GM12878 (cell line): ENCODE measurements around the gene ACCS. TPM values are rescaled to one million over a fixed set of nuclear protein-coding genes. Genes with fewer than 3 reads are reported as not detected.

Experiments used
- ATAC-seq: fragments of 200-7000 bp; cut with Tn5 transposase; 3 replicates; pipeline ENCODE4 v1.9.1; 2020; ENCODE audit warnings: mild to moderate bottlenecking, moderate library complexity
- BruUV-seq: library from RNA; stranded (reverse); fragments of 400-500 nt; replicated peaks from 2 replicates; lab custom pipeline; 2021; lab: Mats Ljungman, UMichigan
- CTCF ChIA-PET: fragments of 300-600 bp; sonication (Branson Sonifier 250); formaldehyde crosslinking; extraction: SDS; loops from one replicate; lab custom pipeline; 2021; ENCODE audit warnings: inconsistent platforms; lab: Yijun Ruan, JAX
- POLR2A ChIA-PET: fragments of 350-600 bp; formaldehyde crosslinking; extraction: SDS; loops from one replicate; lab custom pipeline; 2021; ENCODE audit warnings: inconsistent platforms; lab: Charles Lee
- RAD21 ChIA-PET: fragments of 300-600 bp; sonication (Branson Sonifier 250); formaldehyde crosslinking; loops from one replicate; lab custom pipeline; 2023; ENCODE audit warnings: antibody characterized with exemption; ENCODE audit not compliant: unreplicated experiment; lab: Charles Lee
- SMC1A ChIA-PET: fragments of 300-600 bp; sonication (Branson Sonifier 250); formaldehyde crosslinking; loops from one replicate; lab custom pipeline; 2023; ENCODE audit not compliant: unreplicated experiment, uncharacterized antibody; lab: Charles Lee
- DNase-seq: peaks from one replicate; pipeline ENCODE4 v3.0.0-alpha.2; 2011; ENCODE audit warnings: low read depth, low spot score
- FAIRE-seq: peaks from 3 replicates; lab custom pipeline; 2011; peaks lifted over from hg19 to GRCh38; lab: Jason Lieb, UNC
- H2AFZ ChIP-seq: 2 replicates; pipeline ENCODE4 v1.6.0; 2011; ENCODE audit warnings: low read depth, low read length, control low read depth; ENCODE audit not compliant: control insufficient read depth
- H3K27ac ChIP-seq: 2 replicates; pipeline ENCODE4 v1.5.1; 2011; ENCODE audit warnings: control low read depth; ENCODE audit not compliant: control insufficient read depth, insufficient read depth
- H3K27me3 ChIP-seq, 2 experiments: replicated peaks in 1 of 2; 2 replicates each; pipeline versions ENCODE4 v1.6.0 to v1.6.1; 2011; ENCODE audit warnings: low read length in 1 of 2; ENCODE audit not compliant: control insufficient read depth in 2 of 2, insufficient read depth in 2 of 2
- H3K36me3 ChIP-seq, 2 experiments: 2 replicates each; pipeline ENCODE4 v1.5.1; 2011; ENCODE audit warnings: low read length in 1 of 2; ENCODE audit not compliant: control insufficient read depth in 2 of 2, insufficient read depth in 2 of 2
- H3K4me1 ChIP-seq: 2 replicates; pipeline ENCODE4 v1.6.1; 2011; ENCODE audit warnings: mild to moderate bottlenecking, low read length, moderate library complexity, mixed read lengths; ENCODE audit not compliant: control insufficient read depth, insufficient read depth
- H3K4me2 ChIP-seq: 2 replicates; pipeline ENCODE4 v1.6.0; 2011; ENCODE audit warnings: control low read depth; ENCODE audit not compliant: control insufficient read depth, insufficient read depth
- H3K4me3 ChIP-seq: fragments of 200-600 bp; sonication (generic); 2 replicates; pipeline ENCODE4 v1.5.1; 2016
- H3K79me2 ChIP-seq: 2 replicates; pipeline ENCODE4 v1.6.0; 2011; ENCODE audit warnings: low read length; ENCODE audit not compliant: control insufficient read depth, insufficient read depth
- H3K9ac ChIP-seq: 2 replicates; pipeline ENCODE4 v1.8.0; 2011; ENCODE audit warnings: low read length, control low read depth, mixed read lengths; ENCODE audit not compliant: control insufficient read depth, insufficient read depth
- H3K9me3 ChIP-seq: replicated peaks from 3 replicates; pipeline ENCODE4 v1.5.1; 2011; ENCODE audit warnings: mild to moderate bottlenecking, low read length; ENCODE audit not compliant: control insufficient read depth, insufficient read depth
- H4K20me1 ChIP-seq: 2 replicates; pipeline ENCODE4 v1.6.0; 2011; ENCODE audit not compliant: control insufficient read depth, insufficient read depth
- CBFB ChIP-seq: IDR thresholded peaks from 2 replicates; pipeline ENCODE4 v1.6.1; 2016; ENCODE audit warnings: antibody characterized with exemption, low read depth
- CREB1 ChIP-seq: IDR thresholded peaks from 2 replicates; pipeline ENCODE4 v1.6.1; 2012; ENCODE audit warnings: low read depth, mild to moderate bottlenecking, inconsistent platforms
- NRF1 ChIP-seq: conservative IDR thresholded peaks from 2 replicates; pipeline ENCODE4 v1.6.1; 2011; ENCODE audit warnings: mild to moderate bottlenecking, low read depth, low read length, improper control_type of control experiment
- POLR2A ChIP-seq: IDR thresholded peaks from 2 replicates; pipeline ENCODE4 v1.6.1; 2011; ENCODE audit warnings: low read depth, mild to moderate bottlenecking, low read length
- SREBF2 ChIP-seq: IDR thresholded peaks from 2 replicates; pipeline ENCODE4 v1.6.1; 2012; ENCODE audit warnings: mild to moderate bottlenecking, low read length
- ZNF384 ChIP-seq: IDR thresholded peaks from 2 replicates; pipeline ENCODE4 v1.6.1; 2012; ENCODE audit warnings: low read depth, mild to moderate bottlenecking, low read length, improper control_type of control experiment, borderline replicate concordance
- WGBS: methylation state at CpG from one replicate; pipeline ENCODE4 v1.1.6; 2016; ENCODE audit warnings: low lambda C conversion rate; ENCODE audit not compliant: insufficient replicate concordance, insufficient coverage; ENCODE audit errors: missing lambda C conversion rate; 5-methylcytosine and 5-hydroxymethylcytosine counted together
- in situ Hi-C: fragments of 300-500 bp; cut with MboI; formaldehyde crosslinking; loops from 9 replicates; pipeline ENCODE4 v1.14.3; 2018; ENCODE audit warnings: mixed read lengths
- intact Hi-C: fragments of 100-400 bp; cut with micrococcal nuclease; formaldehyde crosslinking; loops from one replicate; pipeline ENCODE4 v1.14.2; 2022; ENCODE audit not compliant: unreplicated experiment
- polyA plus RNA-seq, 11 experiments: library from polyadenylated mRNA; depleted of rRNA in 4 of 11; unstranded in 6 of 11; stranded (reverse) in 5 of 11; fragments of >200 nt; fragmentation: Nextera tagmentation in 4 of 11; fragmentation: Illumina TruSeq in 1 of 11; extraction: Ambion mirVana in 4 of 11; extraction: Trizol in 1 of 11; gene quantifications; 1 replicate in 1 of 11; 2 replicates in 10 of 11; pipeline versions ENCODE4 v1.2.1 to v1.2.3, GENCODE V29; 2011 to 2016; ENCODE audit warnings: inconsistent platforms in 2 of 11, missing spikeins in 2 of 11, low read depth in 1 of 11
- total RNA-seq, 4 experiments: library from RNA; depleted of rRNA in 3 of 4; stranded (reverse); fragments of >200 nt in 3 of 4; fragmentation: Illumina TruSeq in 1 of 4; extraction: Trizol in 1 of 4; gene quantifications; 2 replicates each; pipeline versions ENCODE4 v1.2.1 to v1.2.3, GENCODE V29; 2013 to 2021
- TF ChIP-seq, protein P1 (sequence below): fragments of 450-650 bp; IDR thresholded peaks from 2 replicates; pipeline ENCODE4 v1.6.1; 2017; ENCODE audit warnings: mild to moderate bottlenecking, moderate library complexity
- TF ChIP-seq, protein P2 (sequence below): IDR thresholded peaks from 2 replicates; pipeline ENCODE4 v1.6.1; 2011; ENCODE audit warnings: mild to moderate bottlenecking, low read depth, low read length, moderate library complexity; ENCODE audit not compliant: insufficient replicate concordance
- TF ChIP-seq, protein P3 (sequence below): fragments of 450-650 bp; IDR thresholded peaks from 2 replicates; pipeline ENCODE4 v1.6.1; 2017; ENCODE audit warnings: mild to moderate bottlenecking, moderate library complexity
- TF ChIP-seq, protein P4 (sequence below): fragments of 450-650 bp; formaldehyde crosslinking; IDR thresholded peaks from 2 replicates; pipeline ENCODE4 v1.4.0; 2020; ENCODE audit warnings: mild to moderate bottlenecking, moderate library complexity

The ACCS gene
- total and polyA plus RNA-seq, 10 of the 15 experiments (the other 5 are each of a cell fraction or from before 2014, with no cell fraction given), result 4.8 to 35.9 (median 17.0) TPM

DNA sequence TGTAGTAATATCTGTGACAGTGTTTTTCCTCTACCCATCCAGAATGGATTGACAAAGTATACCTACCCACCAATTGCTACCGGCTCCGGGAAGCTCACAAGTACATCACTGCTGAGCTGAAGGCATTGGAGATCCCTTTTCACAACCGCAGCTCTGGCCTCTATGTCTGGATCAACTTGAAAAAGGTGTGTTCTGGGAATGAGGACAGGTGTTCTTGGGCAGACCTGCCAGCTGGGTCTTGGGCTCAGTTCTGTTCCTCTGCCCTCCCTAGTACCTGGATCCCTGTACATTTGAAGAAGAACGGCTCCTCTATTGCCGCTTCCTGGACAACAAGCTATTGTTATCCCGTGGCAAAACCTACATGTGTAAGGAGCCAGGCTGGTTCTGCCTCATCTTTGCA lies 7.8 kb upstream of the ACCS start:
- in situ Hi-C loops, result no loop called here
- DNase-seq (no peak), FAIRE-seq (no peak), ATAC-seq (no peak)
- Histone ChIP-seq H3K36me3 (no peaks in the 10 kb centered on the region), H3K79me2 (no peaks in the 10 kb centered on the region), H3K4me3 (no peak overlapping the region), H3K9me3 (no peaks in the 10 kb centered on the region), H3K27me3 (peaks cover 0 to 1% of the 10 kb centered on the region in 2 experiments; a peak in 1 of 4 replicates), H3K27ac (no peak overlapping the region), H4K20me1 (no peaks in the 10 kb centered on the region), H3K9ac (no peak overlapping the region), H3K4me2 (no peak overlapping the region), H3K4me1 (no peaks in the 10 kb centered on the region), H2AFZ (no peak overlapping the region)
- POLR2A ChIA-PET, result no interaction called here
- SMC1A ChIA-PET, result no interaction called here
- WGBS, result 67% methylated on average over 6 of the region's 6 CpGs
- intact Hi-C loops, result no loop called here
- BruUV-seq, result no TSS peak
- CTCF ChIA-PET, result no interaction called here
- RAD21 ChIA-PET, result no interaction called here
- TF ChIP-seq CREB1, result no peak
- no peak for TF ChIP-seq POLR2A
- no peak for TF ChIP-seq CBFB
- TF ChIP-seq ZNF384, result no peak
- TF ChIP-seq, protein P1, sequence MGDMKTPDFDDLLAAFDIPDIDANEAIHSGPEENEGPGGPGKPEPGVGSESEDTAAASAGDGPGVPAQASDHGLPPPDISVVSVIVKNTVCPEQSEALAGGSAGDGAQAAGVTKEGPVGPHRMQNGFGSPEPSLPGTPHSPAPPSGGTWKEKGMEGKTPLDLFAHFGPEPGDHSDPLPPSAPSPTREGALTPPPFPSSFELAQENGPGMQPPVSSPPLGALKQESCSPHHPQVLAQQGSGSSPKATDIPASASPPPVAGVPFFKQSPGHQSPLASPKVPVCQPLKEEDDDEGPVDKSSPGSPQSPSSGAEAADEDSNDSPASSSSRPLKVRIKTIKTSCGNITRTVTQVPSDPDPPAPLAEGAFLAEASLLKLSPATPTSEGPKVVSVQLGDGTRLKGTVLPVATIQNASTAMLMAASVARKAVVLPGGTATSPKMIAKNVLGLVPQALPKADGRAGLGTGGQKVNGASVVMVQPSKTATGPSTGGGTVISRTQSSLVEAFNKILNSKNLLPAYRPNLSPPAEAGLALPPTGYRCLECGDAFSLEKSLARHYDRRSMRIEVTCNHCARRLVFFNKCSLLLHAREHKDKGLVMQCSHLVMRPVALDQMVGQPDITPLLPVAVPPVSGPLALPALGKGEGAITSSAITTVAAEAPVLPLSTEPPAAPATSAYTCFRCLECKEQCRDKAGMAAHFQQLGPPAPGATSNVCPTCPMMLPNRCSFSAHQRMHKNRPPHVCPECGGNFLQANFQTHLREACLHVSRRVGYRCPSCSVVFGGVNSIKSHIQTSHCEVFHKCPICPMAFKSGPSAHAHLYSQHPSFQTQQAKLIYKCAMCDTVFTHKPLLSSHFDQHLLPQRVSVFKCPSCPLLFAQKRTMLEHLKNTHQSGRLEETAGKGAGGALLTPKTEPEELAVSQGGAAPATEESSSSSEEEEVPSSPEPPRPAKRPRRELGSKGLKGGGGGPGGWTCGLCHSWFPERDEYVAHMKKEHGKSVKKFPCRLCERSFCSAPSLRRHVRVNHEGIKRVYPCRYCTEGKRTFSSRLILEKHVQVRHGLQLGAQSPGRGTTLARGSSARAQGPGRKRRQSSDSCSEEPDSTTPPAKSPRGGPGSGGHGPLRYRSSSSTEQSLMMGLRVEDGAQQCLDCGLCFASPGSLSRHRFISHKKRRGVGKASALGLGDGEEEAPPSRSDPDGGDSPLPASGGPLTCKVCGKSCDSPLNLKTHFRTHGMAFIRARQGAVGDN, result no peak
- TF ChIP-seq, protein P2, sequence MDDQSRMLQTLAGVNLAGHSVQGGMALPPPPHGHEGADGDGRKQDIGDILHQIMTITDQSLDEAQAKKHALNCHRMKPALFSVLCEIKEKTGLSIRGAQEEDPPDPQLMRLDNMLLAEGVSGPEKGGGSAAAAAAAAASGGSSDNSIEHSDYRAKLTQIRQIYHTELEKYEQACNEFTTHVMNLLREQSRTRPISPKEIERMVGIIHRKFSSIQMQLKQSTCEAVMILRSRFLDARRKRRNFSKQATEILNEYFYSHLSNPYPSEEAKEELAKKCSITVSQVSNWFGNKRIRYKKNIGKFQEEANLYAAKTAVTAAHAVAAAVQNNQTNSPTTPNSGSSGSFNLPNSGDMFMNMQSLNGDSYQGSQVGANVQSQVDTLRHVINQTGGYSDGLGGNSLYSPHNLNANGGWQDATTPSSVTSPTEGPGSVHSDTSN, result no peak
- TF ChIP-seq NRF1, result no peak
- TF ChIP-seq, protein P3, sequence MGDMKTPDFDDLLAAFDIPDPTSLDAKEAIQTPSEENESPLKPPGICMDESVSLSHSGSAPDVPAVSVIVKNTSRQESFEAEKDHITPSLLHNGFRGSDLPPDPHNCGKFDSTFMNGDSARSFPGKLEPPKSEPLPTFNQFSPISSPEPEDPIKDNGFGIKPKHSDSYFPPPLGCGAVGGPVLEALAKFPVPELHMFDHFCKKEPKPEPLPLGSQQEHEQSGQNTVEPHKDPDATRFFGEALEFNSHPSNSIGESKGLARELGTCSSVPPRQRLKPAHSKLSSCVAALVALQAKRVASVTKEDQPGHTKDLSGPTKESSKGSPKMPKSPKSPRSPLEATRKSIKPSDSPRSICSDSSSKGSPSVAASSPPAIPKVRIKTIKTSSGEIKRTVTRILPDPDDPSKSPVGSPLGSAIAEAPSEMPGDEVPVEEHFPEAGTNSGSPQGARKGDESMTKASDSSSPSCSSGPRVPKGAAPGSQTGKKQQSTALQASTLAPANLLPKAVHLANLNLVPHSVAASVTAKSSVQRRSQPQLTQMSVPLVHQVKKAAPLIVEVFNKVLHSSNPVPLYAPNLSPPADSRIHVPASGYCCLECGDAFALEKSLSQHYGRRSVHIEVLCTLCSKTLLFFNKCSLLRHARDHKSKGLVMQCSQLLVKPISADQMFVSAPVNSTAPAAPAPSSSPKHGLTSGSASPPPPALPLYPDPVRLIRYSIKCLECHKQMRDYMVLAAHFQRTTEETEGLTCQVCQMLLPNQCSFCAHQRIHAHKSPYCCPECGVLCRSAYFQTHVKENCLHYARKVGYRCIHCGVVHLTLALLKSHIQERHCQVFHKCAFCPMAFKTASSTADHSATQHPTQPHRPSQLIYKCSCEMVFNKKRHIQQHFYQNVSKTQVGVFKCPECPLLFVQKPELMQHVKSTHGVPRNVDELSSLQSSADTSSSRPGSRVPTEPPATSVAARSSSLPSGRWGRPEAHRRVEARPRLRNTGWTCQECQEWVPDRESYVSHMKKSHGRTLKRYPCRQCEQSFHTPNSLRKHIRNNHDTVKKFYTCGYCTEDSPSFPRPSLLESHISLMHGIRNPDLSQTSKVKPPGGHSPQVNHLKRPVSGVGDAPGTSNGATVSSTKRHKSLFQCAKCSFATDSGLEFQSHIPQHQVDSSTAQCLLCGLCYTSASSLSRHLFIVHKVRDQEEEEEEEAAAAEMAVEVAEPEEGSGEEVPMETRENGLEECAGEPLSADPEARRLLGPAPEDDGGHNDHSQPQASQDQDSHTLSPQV, result no peak
- TF ChIP-seq, protein P4, sequence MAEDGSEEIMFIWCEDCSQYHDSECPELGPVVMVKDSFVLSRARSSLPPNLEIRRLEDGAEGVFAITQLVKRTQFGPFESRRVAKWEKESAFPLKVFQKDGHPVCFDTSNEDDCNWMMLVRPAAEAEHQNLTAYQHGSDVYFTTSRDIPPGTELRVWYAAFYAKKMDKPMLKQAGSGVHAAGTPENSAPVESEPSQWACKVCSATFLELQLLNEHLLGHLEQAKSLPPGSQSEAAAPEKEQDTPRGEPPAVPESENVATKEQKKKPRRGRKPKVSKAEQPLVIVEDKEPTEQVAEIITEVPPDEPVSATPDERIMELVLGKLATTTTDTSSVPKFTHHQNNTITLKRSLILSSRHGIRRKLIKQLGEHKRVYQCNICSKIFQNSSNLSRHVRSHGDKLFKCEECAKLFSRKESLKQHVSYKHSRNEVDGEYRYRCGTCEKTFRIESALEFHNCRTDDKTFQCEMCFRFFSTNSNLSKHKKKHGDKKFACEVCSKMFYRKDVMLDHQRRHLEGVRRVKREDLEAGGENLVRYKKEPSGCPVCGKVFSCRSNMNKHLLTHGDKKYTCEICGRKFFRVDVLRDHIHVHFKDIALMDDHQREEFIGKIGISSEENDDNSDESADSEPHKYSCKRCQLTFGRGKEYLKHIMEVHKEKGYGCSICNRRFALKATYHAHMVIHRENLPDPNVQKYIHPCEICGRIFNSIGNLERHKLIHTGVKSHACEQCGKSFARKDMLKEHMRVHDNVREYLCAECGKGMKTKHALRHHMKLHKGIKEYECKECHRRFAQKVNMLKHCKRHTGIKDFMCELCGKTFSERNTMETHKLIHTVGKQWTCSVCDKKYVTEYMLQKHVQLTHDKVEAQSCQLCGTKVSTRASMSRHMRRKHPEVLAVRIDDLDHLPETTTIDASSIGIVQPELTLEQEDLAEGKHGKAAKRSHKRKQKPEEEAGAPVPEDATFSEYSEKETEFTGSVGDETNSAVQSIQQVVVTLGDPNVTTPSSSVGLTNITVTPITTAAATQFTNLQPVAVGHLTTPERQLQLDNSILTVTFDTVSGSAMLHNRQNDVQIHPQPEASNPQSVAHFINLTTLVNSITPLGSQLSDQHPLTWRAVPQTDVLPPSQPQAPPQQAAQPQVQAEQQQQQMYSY (CRISPR knock-in tag), result no peak
- TF ChIP-seq SREBF2, result no peak
